DOHH2 (cell line): ENCODE results near the gene DDIT4.
"Not testable (repeated sequence)": the region's sequence is repeated elsewhere in the genome, so short reads cannot be mapped to it uniquely, and the experiment has no call there.

ENCODE experiments used
- CTCF ChIP-seq: fragments of 200-600 bp; sonication (generic); IDR thresholded peaks from one replicate; pipeline ENCODE4 v1.5.1; 2014; ENCODE audit warnings: antibody characterized with exemption, mild to moderate bottlenecking, low read depth, low read length; ENCODE audit not compliant: poor library complexity, severe bottlenecking
- EZH2phosphoT487 ChIP-seq: fragments of 200-600 bp; sonication (generic); IDR thresholded peaks from 2 replicates; pipeline ENCODE4 v1.6.1; 2017; ENCODE audit warnings: borderline replicate concordance, mild to moderate bottlenecking, antibody characterized with exemption, low read length, moderate library complexity, mixed read lengths

- not testable (repeated sequence) for TF ChIP-seq CTCF, EZH2phosphoT487
These were observed 49.5 kb upstream of the DDIT4 start for GRCh38 chr10:72224191-72224590.
